ENCODE data around the gene SLC25A44.

Gene SLC25A44

GRCh38 chr1:156220226-156220625, 26.3 kb downstream of the SLC25A44 start:
- H4K20me1 ChIP-seq = peaks cover 0 to 39% (median 0%) of the 10 kb centered on the region in 11 experiments; a peak in 4 of 22 replicates
- no peak overlapping the region for H3K9ac ChIP-seq
- H3K27me3 ChIP-seq = no peaks in the 10 kb centered on the region
- peaks cover 42 to 79% (median 57%) of the 10 kb centered on the region in 11 experiments for H3K36me3 ChIP-seq
- peak overlapping the region in 2 of 11 experiments; percentile 89 to 96; a peak in 2 of 22 replicates for H3K4me2 ChIP-seq
- H3K4me3 ChIP-seq = no peak overlapping the region
- H3K9me3 ChIP-seq (replicated peaks in 1 of 11) = peaks cover 0 to 4% (median 0%) of the 10 kb centered on the region in 11 experiments; a peak in 3 of 22 replicates
- H3K27ac ChIP-seq = 0 out of 22 replicates have a peak overlapping the region, but pooled peaks of 2 of the 11 experiments have one; percentile 83
- TF ChIP-seq Cebpa-rat (IDR thresholded peaks at IDR 0.05) = no peak
- H3K4me1 ChIP-seq = peaks cover 0 to 60% (median 37%) of the 10 kb centered on the region in 10 experiments; a peak in 17 of 20 replicates

- no peak overlapping the region for H3K4me3 ChIP-seq
- 0 out of 22 replicates have a peak overlapping the region, but pooled peaks of 1 of the 11 experiments have one; percentile 9 for H3K27ac ChIP-seq
- no peaks in the 10 kb centered on the region for H3K27me3 ChIP-seq
- H3K36me3 ChIP-seq = peaks cover 49 to 81% (median 60%) of the 10 kb centered on the region in 11 experiments
- peaks cover 15 to 58% (median 36%) of the 10 kb centered on the region in 10 experiments for H3K4me1 ChIP-seq
- no peak overlapping the region for H3K4me2 ChIP-seq
- peak overlapping the region in 2 of 11 experiments; percentile 13 to 29; a peak in 2 of 22 replicates for H3K9ac ChIP-seq
- TF ChIP-seq Cebpa-rat (IDR thresholded peaks at IDR 0.05) = no peak
- peaks cover 0 to 37% (median 0%) of the 10 kb centered on the region in 11 experiments; a peak in 5 of 22 replicates for H4K20me1 ChIP-seq
- no peaks in the 10 kb centered on the region for H3K9me3 ChIP-seq (replicated peaks in 1 of 11)
Observed at GRCh38 chr1:156221986-156222692, 28.2 kb downstream of the SLC25A44 start.

GRCh38 chr1:156225677-156226014, 31.7 kb downstream of the SLC25A44 start:
- H3K27ac ChIP-seq = peak overlapping the region in 8 of 11 experiments; percentile 26 to 58 (median 38); a peak in 9 of 22 replicates
- no peaks in the 10 kb centered on the region for H3K9me3 ChIP-seq (replicated peaks in 1 of 11)
- no peak for TF ChIP-seq Cebpa-rat (IDR thresholded peaks at IDR 0.05)
- peak overlapping the region in 9 of 11 experiments; percentile 16 to 63 (median 38); a peak in 16 of 22 replicates for H3K4me2 ChIP-seq
- peaks cover 55 to 92% (median 78%) of the 10 kb centered on the region in 11 experiments for H3K36me3 ChIP-seq
- H3K4me3 ChIP-seq = no peak overlapping the region
- peaks cover 14 to 38% (median 17%) of the 10 kb centered on the region in 10 experiments for H3K4me1 ChIP-seq
- H3K27me3 ChIP-seq = no peaks in the 10 kb centered on the region
- peaks cover 0 to 29% (median 0%) of the 10 kb centered on the region in 11 experiments; a peak in 4 of 22 replicates for H4K20me1 ChIP-seq
- H3K9ac ChIP-seq = peak overlapping the region in 8 of 11 experiments; percentile 23 to 61 (median 48); a peak in 13 of 22 replicates

- Histone ChIP-seq H3K4me2 (peak overlapping the region in 9 of 11 experiments; percentile 16 to 63 (median 38); a peak in 17 of 22 replicates), H3K9me3 (replicated peaks in 1 of 11) (no peaks in the 10 kb centered on the region), H3K27me3 (no peaks in the 10 kb centered on the region), H3K9ac (peak overlapping the region in 9 of 11 experiments; percentile 22 to 61 (median 45); a peak in 15 of 22 replicates), H3K4me1 (peaks cover 14 to 38% (median 17%) of the 10 kb centered on the region in 10 experiments), H4K20me1 (peaks cover 0 to 26% (median 0%) of the 10 kb centered on the region in 11 experiments; a peak in 4 of 22 replicates), H3K36me3 (peaks cover 51 to 90% (median 73%) of the 10 kb centered on the region in 11 experiments), H3K4me3 (no peak overlapping the region), H3K27ac (peak overlapping the region in 9 of 11 experiments; percentile 4 to 58 (median 36); a peak in 9 of 22 replicates)
- TF ChIP-seq Cebpa-rat (IDR thresholded peaks at IDR 0.05) = no peak
Observed at GRCh38 chr1:156226116-156226538, 32.2 kb downstream of the SLC25A44 start.

DNA sequence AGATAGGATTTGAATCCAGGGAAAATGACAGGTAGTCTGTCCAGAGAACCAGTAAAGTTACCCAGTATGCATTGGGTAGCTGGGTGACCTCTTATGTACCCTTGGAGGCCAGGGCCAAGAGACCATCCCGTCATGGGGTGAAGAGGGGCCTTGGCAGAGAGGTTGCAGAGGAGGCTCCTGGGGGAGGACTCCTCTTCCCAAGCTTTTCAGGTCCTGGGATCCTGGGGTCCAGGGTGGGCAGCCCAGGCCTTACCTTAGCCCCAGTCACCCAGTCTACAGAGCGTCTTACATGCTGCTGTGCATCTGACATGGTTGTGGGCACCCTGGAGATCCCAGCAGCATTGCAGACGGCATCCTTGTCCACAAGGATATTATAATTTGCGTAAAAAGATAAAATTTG, 32.9 kb downstream of the SLC25A44 start:
- H3K27me3 ChIP-seq = no peaks in the 10 kb centered on the region
- peaks cover 44 to 87% (median 66%) of the 10 kb centered on the region in 11 experiments for H3K36me3 ChIP-seq
- H4K20me1 ChIP-seq = peaks cover 0 to 23% (median 0%) of the 10 kb centered on the region in 11 experiments; a peak in 5 of 22 replicates
- peak overlapping the region in 6 of 11 experiments; percentile 1 to 45 (median 18); a peak in 1 of 22 replicates for H3K27ac ChIP-seq
- peak overlapping the region in 4 of 11 experiments; percentile 22 to 61 (median 47); a peak in 4 of 22 replicates for H3K9ac ChIP-seq
- H3K4me2 ChIP-seq = peak overlapping the region in 5 of 11 experiments; percentile 20 to 63 (median 51); a peak in 4 of 22 replicates
- H3K9me3 ChIP-seq (replicated peaks in 1 of 11) = no peaks in the 10 kb centered on the region
- H3K4me1 ChIP-seq = peaks cover 16 to 41% (median 19%) of the 10 kb centered on the region in 10 experiments
- no peak for TF ChIP-seq Cebpa-rat (IDR thresholded peaks at IDR 0.05)
- H3K4me3 ChIP-seq = no peak overlapping the region

DNA sequence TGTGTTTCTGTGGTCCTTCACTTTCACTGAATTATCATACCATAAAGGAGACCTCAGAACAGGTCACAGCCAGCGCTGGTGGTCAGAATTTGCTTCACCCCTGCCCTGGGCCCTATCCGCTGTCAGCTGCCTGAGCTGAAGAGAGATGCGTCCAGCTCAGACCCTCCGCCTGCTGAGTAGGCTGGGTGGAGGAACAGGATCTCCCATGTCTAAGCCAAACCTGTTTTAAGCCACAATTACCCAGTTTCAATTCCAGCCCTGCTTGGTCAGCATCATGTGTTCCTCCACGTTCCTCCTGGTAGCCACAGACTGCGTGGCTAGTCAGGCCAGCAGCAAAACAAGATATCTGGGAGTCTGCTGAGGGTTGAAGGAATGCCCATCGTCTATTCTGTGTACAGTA, 34.6 kb downstream of the SLC25A44 start:
- no peak overlapping the region for H3K4me3 ChIP-seq
- peak overlapping the region in 3 of 11 experiments; percentile 29 to 52 (median 33); a peak in 6 of 22 replicates for H3K4me2 ChIP-seq
- TF ChIP-seq Cebpa-rat (IDR thresholded peaks at IDR 0.05) = no peak
- H3K27me3 ChIP-seq = no peaks in the 10 kb centered on the region
- peak overlapping the region in 2 of 11 experiments; percentile 22 to 44; a peak in 1 of 22 replicates for H3K9ac ChIP-seq
- H3K27ac ChIP-seq = peak overlapping the region in 1 of 11 experiments; percentile 42; a peak in 2 of 22 replicates
- no peaks in the 10 kb centered on the region for H3K9me3 ChIP-seq (replicated peaks in 1 of 11)
- peaks cover 18 to 41% (median 26%) of the 10 kb centered on the region in 10 experiments for H3K4me1 ChIP-seq
- H4K20me1 ChIP-seq = peaks cover 0 to 26% (median 4%) of the 10 kb centered on the region in 11 experiments; a peak in 5 of 22 replicates
- H3K36me3 ChIP-seq = peaks cover 32 to 82% (median 56%) of the 10 kb centered on the region in 11 experiments

DNA sequence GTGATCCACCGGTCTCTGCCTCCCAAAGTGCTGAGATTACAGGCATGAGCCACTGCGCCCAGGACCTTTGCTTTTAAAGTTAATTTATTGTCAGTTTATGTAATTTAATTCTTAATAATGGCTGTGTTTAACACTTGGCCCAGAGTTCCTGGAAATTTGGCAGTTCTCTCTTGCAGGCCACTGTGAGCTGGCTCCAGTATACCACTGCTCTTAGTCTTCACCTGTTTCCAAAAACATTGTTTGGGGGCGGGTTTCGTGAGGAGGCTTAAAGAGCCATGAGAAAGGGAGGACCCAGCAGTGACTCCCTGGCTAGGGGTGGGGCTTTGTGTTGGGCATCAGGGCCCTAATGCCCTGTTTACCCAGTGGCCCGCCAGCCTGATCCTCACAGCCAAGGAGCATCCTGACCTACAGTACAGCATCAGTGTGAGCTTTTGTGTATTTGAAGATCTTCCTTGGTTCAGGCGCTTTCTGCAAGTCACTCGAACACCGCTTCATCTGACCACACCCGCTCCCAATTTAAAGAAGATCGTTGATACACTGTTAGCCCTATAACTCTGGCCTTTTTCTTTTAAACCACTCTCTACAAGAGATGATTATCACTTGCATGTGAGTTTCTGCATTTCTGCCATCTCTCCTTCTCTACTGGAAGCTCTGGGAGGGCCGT, 36.0 kb downstream of the SLC25A44 start:
- Histone ChIP-seq H3K27ac (no peak overlapping the region), H3K9me3 (replicated peaks in 1 of 11) (no peaks in the 10 kb centered on the region), H3K4me1 (peaks cover 16 to 41% (median 26%) of the 10 kb centered on the region in 10 experiments), H3K9ac (no peak overlapping the region; a peak in 1 of 22 replicates), H3K4me2 (no peak overlapping the region), H3K27me3 (no peaks in the 10 kb centered on the region), H4K20me1 (peaks cover 0 to 26% (median 4%) of the 10 kb centered on the region in 11 experiments; a peak in 5 of 22 replicates), H3K4me3 (no peak overlapping the region), H3K36me3 (peaks cover 39 to 86% (median 61%) of the 10 kb centered on the region in 11 experiments)
- no peak for TF ChIP-seq Cebpa-rat (IDR thresholded peaks at IDR 0.05)

DNA sequence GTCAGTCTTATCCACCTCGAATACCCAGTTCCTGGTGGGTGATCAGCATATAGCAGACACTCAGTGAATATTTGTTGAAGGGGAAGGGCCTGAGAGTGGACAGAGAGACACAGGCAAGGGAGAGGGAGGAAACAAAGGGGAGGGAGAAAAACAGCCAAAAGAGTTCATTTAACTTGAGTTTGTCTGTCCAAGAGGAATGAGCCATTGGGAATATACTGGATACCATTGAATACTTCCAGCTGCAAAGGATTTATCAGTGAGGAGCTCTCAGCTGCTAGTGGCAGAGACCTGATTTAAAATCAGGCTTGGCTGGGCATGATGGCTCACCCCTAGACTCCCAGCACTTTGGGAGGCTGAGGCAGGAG, 36.6 kb downstream of the SLC25A44 start:
- H3K36me3 ChIP-seq = peaks cover 44 to 91% (median 65%) of the 10 kb centered on the region in 11 experiments
- H3K4me1 ChIP-seq = peaks cover 16 to 41% (median 24%) of the 10 kb centered on the region in 10 experiments
- no peak overlapping the region; a peak in 1 of 22 replicates for H3K9ac ChIP-seq
- H3K27ac ChIP-seq = no peak overlapping the region
- H3K9me3 ChIP-seq (replicated peaks in 1 of 11) = no peaks in the 10 kb centered on the region
- no peaks in the 10 kb centered on the region for H3K27me3 ChIP-seq
- TF ChIP-seq Cebpa-rat (IDR thresholded peaks at IDR 0.05) = no peak
- no peak overlapping the region for H3K4me3 ChIP-seq
- no peak overlapping the region for H3K4me2 ChIP-seq
- peaks cover 0 to 26% (median 4%) of the 10 kb centered on the region in 11 experiments; a peak in 5 of 22 replicates for H4K20me1 ChIP-seq

All from BLaER1 treated with 17β-estradiol and CSF1 and Interleukin-3, amounts not matched to agents 10 nM and 100 nM (cell line).